Stimulated activated CD8-positive, alpha-beta memory T cell treated with anti-CD3 and anti-CD28 coated beads, Interleukin-7, amount 100 ng/mL, for 4 hours (primary cell): ENCODE measurements around the gene CACNB4.
"Not testable (repeated sequence)": the region's sequence is repeated elsewhere in the genome, so short reads cannot be mapped to it uniquely, and the experiment has no call there.

Source experiments
- DNase-seq, 2 donors: peaks; one replicate each; pipeline ENCODE4 v3.0.0-alpha.2; 2020; ENCODE audit warnings: low read depth in 2 of 2

Gene CACNB4

DNA sequence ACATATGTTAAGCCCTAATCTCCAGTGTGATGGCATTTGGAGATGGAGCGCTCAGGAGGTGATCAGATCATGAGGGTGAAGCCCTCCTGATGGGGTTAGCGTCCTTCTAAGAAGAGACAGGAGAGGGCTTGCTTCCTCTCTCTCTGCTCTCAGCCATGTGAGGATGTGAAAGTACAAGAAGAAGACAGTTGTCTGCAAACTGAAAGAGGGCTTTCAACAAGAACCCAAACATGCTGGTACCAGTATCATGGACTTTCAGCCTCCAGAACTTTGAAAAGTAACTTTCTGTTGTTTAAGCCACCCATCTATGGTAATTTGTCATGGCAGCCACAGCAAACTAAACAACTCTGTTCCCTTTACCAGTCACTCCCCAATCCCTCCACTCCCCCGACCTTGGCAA, 47.4 kb downstream of the CACNB4 start:
- no peak for DNase-seq

DNA sequence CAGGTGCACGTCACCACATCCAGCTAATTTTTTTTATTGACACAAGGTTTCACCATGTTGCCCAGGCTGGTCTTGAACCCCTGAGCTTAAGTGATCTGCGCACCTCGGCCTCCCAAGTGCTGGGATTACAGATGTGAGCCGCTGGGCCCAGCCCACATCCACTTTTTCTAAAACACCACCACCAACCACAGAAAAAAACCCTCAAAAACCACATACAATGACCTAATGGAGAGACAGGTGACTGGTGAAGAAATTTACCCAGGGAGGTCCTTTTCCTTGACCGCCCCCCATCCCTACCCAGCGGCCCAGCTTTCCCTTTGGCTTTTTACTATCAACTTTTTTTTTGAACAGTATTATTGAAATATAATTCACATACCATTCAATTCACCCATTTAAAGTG, 47.9 kb downstream of the CACNB4 start:
- DNase-seq: no peak

DNA sequence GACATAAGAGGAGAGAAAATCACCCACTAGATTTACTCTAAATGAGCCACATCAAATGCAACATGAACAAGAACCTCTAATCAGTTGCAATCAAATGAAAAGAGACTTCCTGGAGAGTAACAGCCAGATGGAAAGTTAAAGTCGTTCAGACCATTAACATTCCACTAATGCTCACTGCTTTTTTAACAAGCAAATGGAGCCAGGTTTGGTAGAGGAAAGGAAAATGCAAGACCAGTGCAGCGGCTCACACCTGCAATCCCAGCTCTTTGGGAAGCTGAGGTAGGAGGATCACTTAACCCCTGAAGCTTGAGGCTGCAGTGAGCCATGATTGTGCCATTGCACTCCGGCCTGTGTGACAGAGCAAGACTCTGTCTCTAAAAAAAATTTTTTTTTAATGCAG, 48.5 kb downstream of the CACNB4 start:
- DNase-seq: no peak

DNA sequence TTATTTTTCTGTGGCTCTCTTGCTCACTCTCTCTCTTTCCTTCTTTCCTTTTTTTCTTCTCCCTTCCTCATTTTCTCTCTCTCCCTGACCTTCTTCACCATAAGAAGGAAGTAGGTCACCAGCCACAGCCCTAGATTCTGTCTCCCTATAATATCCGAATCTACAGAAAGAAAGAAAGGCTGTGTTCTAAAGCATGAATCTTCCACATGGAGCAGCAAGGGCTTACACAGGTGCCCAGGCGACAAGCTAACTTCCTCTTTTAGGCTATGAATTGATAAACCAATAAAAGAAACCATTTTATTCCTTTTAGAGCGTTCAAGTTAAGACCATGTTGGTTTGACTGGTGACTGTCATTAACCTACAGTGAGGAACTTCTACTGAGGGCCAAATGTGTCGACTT, 49.3 kb downstream of the CACNB4 start:
- no peak for DNase-seq

DNA sequence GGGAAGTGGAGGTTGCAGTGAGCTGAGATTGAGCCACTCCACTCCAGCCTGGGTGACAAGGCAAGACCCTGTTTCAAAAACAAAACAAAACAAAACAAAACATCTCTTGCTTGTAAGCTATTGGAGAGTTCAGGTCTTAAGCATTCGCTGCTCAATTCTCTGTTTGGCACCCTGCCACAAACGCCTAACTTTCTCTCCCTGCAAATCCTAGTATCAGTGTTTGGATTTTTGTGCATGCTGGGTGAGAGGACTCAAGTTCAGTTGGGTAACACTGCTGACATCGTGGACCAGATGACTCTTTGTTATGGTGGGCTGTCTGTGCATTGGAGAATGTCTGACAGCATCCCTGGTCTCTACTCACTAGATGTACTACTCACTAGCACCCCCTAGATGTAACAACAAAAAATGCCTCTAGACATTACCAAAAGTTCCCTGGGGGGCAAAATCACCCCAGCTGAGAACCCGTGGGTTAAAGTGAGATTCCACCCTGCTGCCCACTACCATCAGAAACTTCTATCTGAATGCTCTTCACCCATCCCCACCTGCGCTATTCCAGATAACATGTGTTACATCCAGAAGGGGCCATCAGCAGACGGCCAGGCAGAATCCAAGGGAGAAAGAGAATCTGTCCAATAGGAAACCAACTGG, 50.9 kb downstream of the CACNB4 start:
- no peak for DNase-seq

DNA sequence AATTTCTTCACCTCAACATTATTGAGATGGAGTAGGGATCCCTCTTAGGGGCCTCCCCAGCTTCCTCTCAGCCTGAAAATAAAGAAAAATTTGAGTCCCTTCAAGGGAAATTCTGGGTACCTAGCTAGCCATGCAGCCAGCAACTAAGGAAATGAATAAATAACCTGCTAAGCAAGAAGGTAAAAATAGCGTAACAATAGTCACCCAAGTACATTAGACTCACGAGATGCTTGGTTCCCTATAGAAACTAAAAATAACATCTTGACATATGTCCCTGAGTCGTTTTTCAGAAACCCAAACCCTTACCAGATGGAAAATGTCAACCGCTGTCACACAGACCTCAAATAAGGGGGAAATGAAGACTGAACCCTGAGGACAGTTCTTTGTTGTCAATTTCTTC, 51.9 kb downstream of the CACNB4 start:
- no peak for DNase-seq

DNA sequence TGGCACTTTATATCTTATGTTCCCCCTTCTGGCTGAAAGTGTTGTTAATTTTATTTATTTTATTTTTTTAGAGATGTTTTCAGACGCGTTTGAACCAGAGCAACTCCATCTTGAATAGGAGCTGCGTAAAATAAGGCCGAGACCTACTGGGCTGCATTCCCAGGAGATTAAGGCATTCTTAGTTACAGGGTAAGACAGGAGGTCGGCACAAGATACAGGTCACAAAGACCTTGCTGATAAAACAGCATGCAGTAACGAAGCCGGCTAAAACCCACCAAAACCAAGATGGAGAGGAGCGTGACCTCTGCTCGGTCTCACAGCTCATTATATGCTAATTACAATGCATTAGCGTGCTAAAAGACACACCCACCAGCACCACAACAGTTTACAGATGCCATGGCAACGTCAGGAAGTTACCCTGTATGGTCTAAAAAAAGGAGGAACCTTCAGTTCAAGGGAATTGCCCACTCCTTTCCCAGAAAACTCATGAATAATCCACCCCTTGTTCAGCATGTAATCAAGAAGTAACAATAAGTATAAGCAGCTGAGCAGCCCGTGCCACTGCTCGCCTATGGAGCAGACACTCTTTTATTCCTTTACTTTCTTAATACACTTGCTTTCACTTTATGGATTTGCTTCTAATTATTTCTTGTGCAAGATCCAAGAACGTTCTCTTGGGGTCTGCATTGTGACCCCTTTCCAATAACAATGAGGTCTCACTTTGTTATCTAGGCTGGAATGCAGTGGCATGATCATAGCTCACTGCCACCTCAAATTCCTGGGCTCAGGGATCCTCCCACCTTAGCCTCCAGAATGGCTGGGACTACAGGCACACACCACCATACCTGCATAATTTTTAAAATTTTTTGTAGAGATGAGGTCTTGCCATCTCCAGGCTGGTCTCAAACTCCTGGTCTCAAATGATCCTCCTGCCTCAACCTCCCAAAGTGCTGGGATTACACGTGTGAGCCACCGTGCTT, 55.9 kb downstream of the CACNB4 start:
- DNase-seq: no peak

DNA sequence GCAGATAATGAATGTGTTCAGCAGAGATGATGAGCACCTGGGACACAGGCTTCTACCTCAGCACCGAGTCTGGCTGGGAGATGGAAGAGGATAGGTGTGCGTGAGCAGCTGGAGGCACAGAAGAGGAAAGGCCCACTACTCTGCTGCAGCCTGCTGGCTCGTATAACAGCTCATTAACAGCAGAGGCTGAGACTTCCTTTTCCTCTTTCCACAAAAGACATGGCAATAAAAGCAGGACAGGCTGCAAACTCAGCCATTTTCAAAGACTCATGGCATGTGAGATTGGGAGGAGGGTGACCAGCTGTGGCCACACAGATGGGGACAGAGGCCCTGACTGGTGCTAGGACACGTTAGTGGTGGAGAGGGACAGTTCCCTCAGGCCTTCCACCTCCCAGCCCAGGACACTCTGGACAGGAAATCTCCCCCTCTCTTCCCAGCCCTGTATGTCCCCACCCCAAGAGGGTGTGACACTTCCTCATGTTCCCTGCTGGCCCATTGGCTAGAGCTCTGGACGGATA, 60.3 kb downstream of the CACNB4 start:
- DNase-seq: no peak

DNA sequence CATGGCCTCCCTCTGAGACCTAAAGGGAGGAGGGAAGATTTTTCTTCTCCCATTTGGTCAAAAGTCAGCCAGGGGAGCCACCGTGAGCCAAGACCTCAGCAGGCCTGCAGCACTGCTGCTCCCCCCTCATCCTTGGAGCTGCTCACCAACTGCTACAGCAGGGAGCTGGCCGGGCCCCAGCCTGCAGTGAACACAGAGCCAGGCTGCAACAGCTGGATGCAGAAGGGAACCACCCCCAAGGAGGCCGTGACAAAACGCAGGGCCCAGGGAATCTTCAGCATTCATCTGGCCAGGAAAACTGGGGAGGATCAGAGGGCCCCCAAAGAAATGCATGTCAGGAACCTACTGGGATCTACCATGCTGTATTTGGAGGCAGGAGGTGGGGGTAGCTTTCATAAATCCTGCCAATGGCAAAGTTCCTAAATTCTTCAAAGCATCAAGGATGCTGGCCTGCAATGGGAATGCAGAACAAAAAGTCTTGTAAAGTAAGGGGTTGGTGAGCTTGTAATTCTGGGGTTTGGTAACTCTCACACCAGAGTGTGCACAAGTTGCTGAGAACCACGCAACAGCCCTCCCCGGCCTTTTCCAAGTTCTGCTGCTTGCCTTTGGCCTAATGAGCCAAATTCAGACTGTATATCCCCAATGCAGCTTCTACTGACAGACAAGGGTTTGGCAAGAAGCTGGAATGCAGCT, 61.0 kb downstream of the CACNB4 start:
- no peak for DNase-seq

DNA sequence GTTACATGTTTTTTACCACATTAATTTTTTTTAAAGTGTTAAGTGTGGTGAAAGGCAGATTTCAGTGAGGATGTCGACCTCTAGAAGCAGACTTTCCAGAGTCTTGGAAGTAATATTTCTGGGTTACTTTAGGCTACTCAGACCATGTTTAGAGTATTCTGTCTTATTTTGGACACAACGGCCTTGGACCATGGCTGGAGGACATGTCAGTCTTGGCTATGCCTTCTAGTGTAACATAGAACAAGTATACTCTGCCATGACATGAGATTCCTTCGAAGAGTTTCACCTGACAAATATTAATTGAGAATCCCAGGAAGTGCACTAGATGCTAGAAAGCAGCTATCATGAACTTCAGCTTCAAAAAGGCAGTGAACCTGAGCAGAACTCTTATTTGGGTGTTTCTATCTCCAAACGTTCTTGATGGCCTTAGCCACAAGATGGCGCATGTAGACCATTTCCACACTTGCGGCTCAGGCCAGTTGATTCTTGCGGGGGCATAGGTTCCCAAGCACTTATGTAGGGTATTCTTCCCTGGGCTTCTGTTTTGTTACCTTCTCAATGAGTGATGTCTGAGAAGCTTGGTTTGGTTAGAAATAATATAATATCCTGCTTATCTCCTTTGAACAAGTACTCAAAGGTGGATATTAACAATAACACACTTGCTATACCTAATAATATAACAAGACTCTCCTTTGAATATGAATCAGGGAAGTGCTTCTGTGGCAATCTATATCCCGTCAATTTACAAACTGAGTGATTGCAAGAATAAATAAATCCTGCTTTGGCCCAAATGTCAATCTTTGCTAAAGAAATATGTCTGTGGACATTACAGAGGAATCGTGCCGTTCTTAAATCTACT, 62.0 kb downstream of the CACNB4 start:
- peak; percentile 20 to 29 for DNase-seq

DNA sequence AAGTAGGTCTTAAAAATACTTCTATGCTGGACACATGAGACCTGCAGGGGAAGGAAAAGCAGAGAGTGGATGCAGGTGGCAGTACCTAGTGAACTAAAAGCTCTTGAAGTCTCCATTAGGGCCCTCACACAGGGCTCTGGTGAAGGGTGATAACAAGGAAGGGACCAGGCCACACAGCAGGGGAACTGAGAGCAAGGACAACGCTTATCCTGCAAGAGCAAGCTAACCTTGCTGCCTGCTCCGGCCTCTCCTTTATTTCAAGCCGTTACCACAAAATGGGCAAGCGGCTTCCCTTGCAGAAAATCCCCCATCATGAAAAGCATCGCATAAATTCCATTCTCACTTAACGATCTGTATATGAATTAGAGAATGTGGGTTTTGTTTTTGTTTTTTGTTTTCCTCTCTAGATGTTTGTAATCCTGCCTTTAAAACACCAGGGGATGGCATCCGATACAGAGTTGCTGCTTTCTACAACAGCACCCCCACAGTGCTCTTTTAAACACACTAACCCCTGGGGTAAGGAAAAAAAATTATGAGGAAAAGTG, 64.5 kb downstream of the CACNB4 start:
- no peak for DNase-seq

DNA sequence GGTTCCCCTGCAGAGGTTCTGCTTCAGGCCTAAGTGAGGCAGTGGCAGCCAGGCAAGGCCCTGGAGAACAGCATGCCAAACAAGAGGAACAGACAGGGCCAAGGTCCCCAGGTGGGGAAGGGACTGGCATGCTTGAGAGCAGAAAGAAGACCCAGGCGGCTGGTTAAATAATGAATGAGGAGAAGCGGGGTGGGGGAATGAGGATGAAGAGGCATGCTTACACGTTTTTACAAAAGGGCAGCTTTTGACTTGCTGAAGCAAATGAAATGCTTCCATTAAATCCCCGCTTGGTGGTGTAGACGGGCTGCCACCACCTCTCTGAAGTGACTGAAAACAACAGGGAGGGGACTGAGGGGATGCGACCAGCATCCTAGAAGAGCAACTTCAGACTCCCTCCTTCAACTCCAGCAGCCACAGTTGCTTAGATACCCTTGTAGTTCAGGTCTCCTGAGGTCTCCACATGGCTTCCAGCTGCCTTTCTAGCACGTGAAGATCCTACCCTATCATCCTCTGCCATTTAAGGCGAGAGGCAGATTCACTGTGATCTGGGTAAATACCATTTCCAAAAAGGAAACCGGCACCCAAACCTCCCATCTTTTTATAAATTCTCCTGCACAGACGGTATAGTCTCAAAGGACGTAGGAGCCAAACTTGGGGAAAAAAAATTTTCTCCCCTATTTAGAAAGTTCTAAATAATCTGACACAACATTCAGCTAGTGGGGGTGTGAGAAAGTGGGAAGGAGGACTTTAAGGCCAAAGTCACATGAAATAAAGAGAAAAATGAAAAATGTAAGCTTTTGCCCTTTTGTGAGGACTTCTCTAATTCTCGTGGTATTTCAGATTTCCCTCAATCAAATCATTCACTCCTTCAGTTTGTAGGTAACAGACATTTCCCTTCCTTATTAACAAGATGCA, 65.6 kb downstream of the CACNB4 start:
- DNase-seq: no peak

DNA sequence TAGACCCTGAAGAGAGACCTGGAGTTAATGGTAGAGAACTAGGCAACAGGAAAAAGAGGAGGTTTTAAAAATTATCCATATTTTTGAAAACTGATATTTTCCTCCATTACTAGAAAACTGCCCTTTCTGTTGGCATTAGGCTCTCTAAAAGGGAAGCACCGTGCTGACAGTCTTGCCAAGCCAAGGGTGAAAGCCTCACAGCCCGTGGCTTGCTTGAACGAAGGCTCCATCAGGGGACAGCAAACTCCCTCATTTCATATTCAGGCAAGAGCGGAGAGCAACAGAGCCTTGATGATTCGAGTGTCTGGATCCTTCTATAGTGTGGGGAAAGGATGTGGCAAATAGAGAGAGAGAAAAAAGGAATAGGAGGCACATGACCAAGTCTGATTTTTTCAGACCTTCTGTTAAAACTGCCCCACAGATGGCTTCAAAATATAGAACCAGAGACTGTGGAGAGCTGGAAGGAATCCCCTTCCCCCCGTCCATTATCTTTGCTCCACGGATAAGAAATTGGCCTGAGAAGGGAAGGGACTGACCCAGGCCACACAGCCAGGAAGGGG, 67.0 kb downstream of the CACNB4 start:
- DNase-seq: no peak

DNA sequence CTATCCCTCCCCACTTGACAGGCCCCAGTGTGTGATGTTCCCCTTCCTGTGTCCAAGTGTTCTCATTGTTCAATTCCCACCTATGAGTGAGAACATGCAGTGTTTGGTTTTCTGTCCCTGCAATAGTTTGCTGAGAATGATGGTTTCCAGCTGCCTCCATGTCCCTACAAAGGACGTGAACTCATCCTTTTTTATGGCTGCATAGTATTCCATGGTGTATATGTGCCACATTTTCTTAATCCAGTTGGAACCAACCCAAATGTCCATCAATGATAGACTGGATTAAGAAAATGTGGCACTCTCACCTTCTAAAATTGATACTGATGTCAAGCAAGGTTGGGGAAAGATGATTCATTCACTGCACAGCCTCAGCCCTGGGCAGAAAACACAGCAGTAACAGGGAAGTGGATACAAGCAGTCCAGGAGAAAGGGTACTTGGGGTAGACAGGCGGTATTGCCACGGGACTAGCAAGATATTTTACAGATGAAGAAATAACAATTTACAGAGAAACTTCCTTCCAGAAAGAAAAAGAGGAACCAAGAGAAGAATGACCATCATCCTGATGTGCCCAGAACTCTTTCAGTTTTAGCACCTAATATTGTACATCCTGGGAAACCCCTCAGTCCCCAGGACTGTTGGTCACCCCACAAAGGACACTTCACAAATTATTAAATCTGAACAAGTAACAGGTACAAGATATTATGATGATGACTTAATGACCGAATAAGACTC, 68.1 kb downstream of the CACNB4 start:
- DNase-seq: not testable (repeated sequence)

DNA sequence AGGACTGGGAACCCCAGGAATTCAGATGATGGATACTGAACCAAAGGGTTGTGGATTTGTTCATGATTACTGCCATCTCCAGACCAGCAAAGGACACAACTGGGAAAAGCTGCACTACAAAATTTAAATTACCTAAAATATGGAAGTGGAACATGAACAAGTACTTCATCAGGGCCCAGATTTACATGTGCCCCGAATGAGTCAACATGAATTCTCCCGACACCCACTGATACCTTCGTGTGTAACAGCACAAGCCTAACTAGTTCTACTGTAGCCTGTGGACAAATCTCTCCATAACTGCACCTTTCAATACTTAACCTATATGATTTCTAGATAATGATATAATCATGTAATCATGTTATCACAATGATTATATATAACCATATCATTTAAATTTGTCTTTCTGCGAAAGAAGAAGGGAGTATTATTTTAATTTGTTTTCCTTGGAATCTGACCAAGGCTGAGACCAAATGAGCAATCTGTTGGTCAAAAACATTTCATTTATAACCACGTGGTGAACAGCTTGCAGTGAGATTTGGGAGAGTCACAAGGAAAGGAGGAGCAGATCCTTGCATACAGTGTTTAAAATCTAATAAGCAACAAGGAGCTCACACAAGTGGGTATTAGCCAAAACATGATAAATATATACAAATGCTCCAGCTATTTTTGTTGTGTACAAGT, 70.5 kb downstream of the CACNB4 start:
- DNase-seq: no peak

DNA sequence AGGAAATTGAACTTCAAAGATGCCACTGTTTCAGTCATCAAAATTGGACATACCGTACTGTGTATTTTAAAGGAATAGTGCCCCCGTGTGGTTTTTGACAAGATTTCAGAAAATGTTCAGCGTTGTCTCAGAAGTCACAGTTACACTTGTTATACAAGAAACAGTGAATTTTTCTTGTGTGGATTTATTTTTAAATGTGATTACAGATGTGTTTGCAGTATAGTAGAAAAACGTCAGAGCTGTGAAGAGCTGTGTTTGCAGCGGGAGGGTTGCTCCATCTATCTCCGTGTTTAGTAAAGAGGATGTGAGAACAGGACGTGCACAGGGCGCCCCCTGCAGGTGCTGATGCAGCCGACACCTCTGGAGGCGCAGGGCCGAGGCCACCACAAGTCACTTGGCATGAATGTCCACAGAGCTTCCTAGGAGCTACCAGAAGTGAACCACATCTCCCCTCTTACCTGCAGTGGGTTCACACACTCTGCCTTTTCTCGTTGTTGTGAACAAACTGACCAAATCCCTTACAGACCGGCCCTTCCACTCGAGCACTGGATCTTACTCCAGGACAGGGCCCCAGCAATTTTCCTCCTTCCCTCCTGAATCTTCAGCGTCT, 73.1 kb downstream of the CACNB4 start:
- DNase-seq: peak; percentile 37 to 58

DNA sequence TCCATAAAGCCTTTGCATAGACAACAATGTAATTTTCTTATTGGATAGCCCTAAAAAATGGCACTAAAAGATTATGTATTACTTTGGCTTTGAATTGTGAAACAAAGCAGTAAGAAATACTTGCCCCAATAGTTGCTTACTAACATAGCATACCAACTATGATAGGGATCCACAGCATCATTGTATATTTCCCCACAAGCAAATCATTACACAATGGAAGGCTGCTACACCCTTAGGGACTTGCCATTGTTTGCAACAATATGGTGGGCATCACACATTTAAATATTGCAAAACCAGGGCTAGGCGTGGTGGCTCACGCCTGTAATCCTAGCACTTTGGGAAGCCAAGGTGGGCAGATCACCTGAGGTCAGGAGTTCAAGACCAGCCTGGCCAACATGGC, 74.4 kb downstream of the CACNB4 start:
- no peak for DNase-seq

DNA sequence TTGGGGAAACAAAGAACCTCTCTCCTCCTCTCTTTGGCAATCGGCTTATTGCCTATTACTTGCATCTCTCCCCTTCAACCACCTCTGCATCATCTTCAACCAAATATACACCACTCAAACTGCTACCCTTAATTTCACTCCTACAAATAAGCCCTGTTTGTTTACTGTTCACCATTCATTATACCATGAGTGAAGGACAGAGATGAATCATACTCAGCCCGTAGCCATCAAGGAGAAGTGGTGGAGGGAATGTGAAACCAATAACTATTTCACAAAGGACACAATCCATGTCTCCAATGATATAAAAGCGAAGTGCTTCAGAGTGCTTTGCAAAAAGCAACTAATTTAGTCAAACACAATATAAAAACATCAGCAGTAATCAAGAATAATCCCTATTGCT, 76.8 kb downstream of the CACNB4 start:
- no peak for DNase-seq
